HCT116 (cell line): Measurements from ENCODE around the gene TNFRSF8. TPM values are rescaled to one million over a fixed set of nuclear protein-coding genes. Genes with fewer than 3 reads are reported as not detected.

Experiments
- ATAC-seq: fragments of 200-7000 bp; cut with Tn5 transposase; 2 replicates; pipeline ENCODE4 v1.9.1; 2020; ENCODE audit warnings: mild to moderate bottlenecking, moderate library complexity
- BruUV-seq: library from RNA; stranded (reverse); fragments of 400-500 nt; replicated peaks from 2 replicates; lab custom pipeline; 2021; lab: Mats Ljungman, UMichigan
- CTCF ChIA-PET: fragments of 300-600 bp; sonication (Branson Sonifier 250); formaldehyde crosslinking; loops from one replicate; lab custom pipeline; 2021; ENCODE audit warnings: antibody characterized with exemption; lab: Charles Lee
- POLR2A ChIA-PET: fragments of 300-600, 350-600 bp; sonication (Branson Sonifier 250); formaldehyde crosslinking; loops from one replicate; lab custom pipeline; 2021; ENCODE audit warnings: antibody characterized with exemption; lab: Charles Lee
- RAD21 ChIA-PET, 2 experiments: fragments of 300-600 bp; sonication (Branson Sonifier 250); formaldehyde crosslinking; loops; one replicate each; lab custom pipeline; 2023; ENCODE audit warnings: low total read pairs in 2 of 2; ENCODE audit not compliant: uncharacterized antibody in 2 of 2, unreplicated experiment in 2 of 2, low non-redundant PET in 1 of 2; lab: Charles Lee
- DNase-seq: peaks from one replicate; pipeline ENCODE4 v3.0.0-alpha.2; 2010; ENCODE audit warnings: low read depth, low spot score
- H2AFZ ChIP-seq: fragments of 200-600 bp; shearing (Covaris generic), sonication (generic); 2 replicates; pipeline ENCODE4 v1.6.1; 2017; ENCODE audit warnings: low read depth, mixed run types, mixed read lengths, antibody characterized with exemption, low read length; ENCODE audit not compliant: poor library complexity, severe bottlenecking
- H3K27ac ChIP-seq: 2 replicates; pipeline ENCODE4 v1.5.1; 2012; ENCODE audit warnings: low read depth, low read length
- H3K27me3 ChIP-seq: fragments of 200-600 bp; sonication (generic); 2 replicates; pipeline ENCODE4 v1.6.1; 2016; ENCODE audit warnings: mixed run types, low read length, mixed read lengths; ENCODE audit not compliant: insufficient read depth
- H3K36me3 ChIP-seq, 2 experiments: fragments of 200-500 bp in 1 of 2; fragments of 200-600 bp in 1 of 2; sonication (Bioruptor generic) in 1 of 2; sonication (generic) in 1 of 2; 2 replicates each; pipeline versions ENCODE4 v1.5.1 to v1.6.1; 2014 to 2016; ENCODE audit warnings: low read length in 2 of 2, inconsistent platforms in 1 of 2, mixed read lengths in 1 of 2, mixed run types in 1 of 2; ENCODE audit not compliant: insufficient read depth in 2 of 2, control insufficient read depth in 1 of 2
- H3K4me1 ChIP-seq, 2 experiments: fragments of 200-600 bp in 1 of 2; sonication (generic) in 1 of 2; 2 replicates each; pipeline versions ENCODE4 v1.5.1 to v1.6.1; 2012 to 2017; ENCODE audit warnings: low read length in 2 of 2, inconsistent platforms in 1 of 2, mild to moderate bottlenecking in 1 of 2, mixed read lengths in 1 of 2, mixed run types in 1 of 2, moderate library complexity in 1 of 2; ENCODE audit not compliant: insufficient read depth in 2 of 2, control insufficient read depth in 1 of 2
- H3K4me2 ChIP-seq: fragments of 200-600 bp; sonication (generic); 2 replicates; pipeline ENCODE4 v1.6.1; 2017; ENCODE audit warnings: mixed run types, low read length, mixed read lengths
- H3K4me3 ChIP-seq, 2 experiments: fragments of 200-600 bp in 1 of 2; sonication (generic) in 1 of 2; replicated peaks in 1 of 2; 2 replicates each; pipeline ENCODE4 v1.5.1; 2011 to 2016; ENCODE audit warnings: low read length in 2 of 2, control low read depth in 1 of 2, low read depth in 1 of 2, mild to moderate bottlenecking in 1 of 2, mixed read lengths in 1 of 2, mixed run types in 1 of 2
- H3K79me2 ChIP-seq: fragments of 200-600 bp; sonication (generic); 2 replicates; pipeline ENCODE4 v1.6.1; 2017; ENCODE audit warnings: mild to moderate bottlenecking, mixed run types, low read length, moderate library complexity, mixed read lengths; ENCODE audit not compliant: insufficient read depth
- H3K9ac ChIP-seq: fragments of 200-600 bp; sonication (generic); 2 replicates; pipeline ENCODE4 v1.6.1; 2016; ENCODE audit warnings: low read length, mixed read lengths
- H3K9me2 ChIP-seq: fragments of 200-600 bp; sonication (generic), shearing (Covaris generic); 2 replicates; pipeline ENCODE4 v1.6.1; 2017; ENCODE audit warnings: mixed run types, mild to moderate bottlenecking, moderate library complexity; ENCODE audit not compliant: insufficient read depth
- H3K9me3 ChIP-seq, 2 experiments: fragments of 200-500 bp in 1 of 2; fragments of 200-600 bp in 1 of 2; sonication (Bioruptor generic) in 1 of 2; sonication (generic) in 1 of 2; 2 replicates each; pipeline ENCODE4 v1.6.1; 2014 to 2017; ENCODE audit warnings: low read length in 2 of 2, mixed read lengths in 2 of 2, inconsistent platforms in 1 of 2, low read depth in 1 of 2, mild to moderate bottlenecking in 1 of 2, mixed run types in 1 of 2, moderate library complexity in 1 of 2; ENCODE audit not compliant: control insufficient read depth in 1 of 2, insufficient read depth in 1 of 2
- H4K20me1 ChIP-seq: fragments of 200-600 bp; sonication (generic), shearing (Covaris generic); 2 replicates; pipeline ENCODE4 v1.6.1; 2017; ENCODE audit warnings: mixed run types, mild to moderate bottlenecking, moderate library complexity; ENCODE audit not compliant: insufficient read depth
- CBX3 ChIP-seq: IDR thresholded peaks from 2 replicates; pipeline ENCODE4 v1.6.1; 2012; ENCODE audit warnings: low read depth
- CEBPB ChIP-seq: IDR thresholded peaks from 2 replicates; pipeline ENCODE4 v1.6.1; 2012; ENCODE audit warnings: low read depth
- EGR1 ChIP-seq: IDR thresholded peaks from 2 replicates; pipeline ENCODE4 v1.6.1; 2012; ENCODE audit warnings: low read depth
- JUND ChIP-seq: IDR thresholded peaks from 2 replicates; pipeline ENCODE4 v1.6.1; 2012
- POLR2AphosphoS5 ChIP-seq: IDR thresholded peaks from 2 replicates; pipeline ENCODE4 v1.6.1; 2011; ENCODE audit warnings: mild to moderate bottlenecking, low read depth, low read length, moderate library complexity
- SIN3A ChIP-seq: IDR thresholded peaks from 2 replicates; pipeline ENCODE4 v1.6.1; 2012; ENCODE audit warnings: low read depth
- SP1 ChIP-seq: IDR thresholded peaks from 2 replicates; pipeline ENCODE4 v1.6.1; 2012; ENCODE audit warnings: low read depth
- ZFX ChIP-seq: fragments of 450-650 bp; IDR thresholded peaks from 2 replicates; pipeline ENCODE4 v1.6.1; 2017
- ZNF274 ChIP-seq: fragments of 200-500 bp; sonication (Bioruptor generic); IDR thresholded peaks from 2 replicates; pipeline ENCODE4 v1.6.1; 2014; ENCODE audit warnings: mild to moderate bottlenecking, low read depth, low read length, inconsistent platforms
- intact Hi-C: fragments of 100-400 bp; cut with micrococcal nuclease; formaldehyde crosslinking; loops from 2 replicates; pipeline ENCODE4 v1.10.0; 2022
- total RNA-seq: library from RNA; stranded (reverse); gene quantifications from one replicate; pipeline ENCODE4 v1.2.1, GENCODE V29; 2021; ENCODE audit not compliant: unreplicated experiment
- TF ChIP-seq, protein P1 (sequence below), 3 experiments: fragments of 200-600 bp in 1 of 3; sonication (generic) in 1 of 3; IDR thresholded peaks in 2 of 3; conservative IDR thresholded peaks in 1 of 3; 2 replicates each; pipeline ENCODE4 v1.5.1; 2012 to 2017; ENCODE audit warnings: low read depth in 2 of 3, low read length in 2 of 3, antibody characterized with exemption in 1 of 3, borderline replicate concordance in 1 of 3, control low read depth in 1 of 3, mild to moderate bottlenecking in 1 of 3, mixed read lengths in 1 of 3, mixed run types in 1 of 3, moderate library complexity in 1 of 3; ENCODE audit not compliant: insufficient read depth in 1 of 3
- TF ChIP-seq, protein P2 (sequence below): IDR thresholded peaks from 2 replicates; pipeline ENCODE4 v1.6.1; 2012
- TF ChIP-seq, protein P3 (sequence below): IDR thresholded peaks from 2 replicates; pipeline ENCODE4 v1.6.1; 2012; ENCODE audit warnings: low read depth

The TNFRSF8 gene
- total RNA-seq, 1 experiment from 2014 or later, result 0.17 TPM

DNA sequence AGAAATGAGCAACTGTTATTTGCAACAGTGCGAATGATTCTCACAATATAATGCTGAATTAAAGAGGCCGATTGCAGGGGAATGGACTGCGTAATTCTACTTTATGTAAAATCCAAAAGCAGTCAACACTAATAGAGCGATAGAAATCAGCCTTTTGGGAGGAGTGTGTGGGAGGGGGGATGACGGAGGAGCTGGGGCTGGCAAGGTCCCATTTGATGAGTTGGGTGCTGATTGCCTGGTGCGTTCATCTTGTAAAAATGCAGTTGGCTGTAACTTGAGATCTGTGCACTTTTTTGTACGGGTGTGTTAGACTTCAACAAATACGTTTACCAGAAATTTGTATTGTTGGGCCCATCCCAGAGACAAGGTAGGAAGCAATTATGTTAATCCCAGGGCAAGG, 20.7 kb downstream of the TNFRSF8 start (continued):
- TF ChIP-seq, protein P1, sequence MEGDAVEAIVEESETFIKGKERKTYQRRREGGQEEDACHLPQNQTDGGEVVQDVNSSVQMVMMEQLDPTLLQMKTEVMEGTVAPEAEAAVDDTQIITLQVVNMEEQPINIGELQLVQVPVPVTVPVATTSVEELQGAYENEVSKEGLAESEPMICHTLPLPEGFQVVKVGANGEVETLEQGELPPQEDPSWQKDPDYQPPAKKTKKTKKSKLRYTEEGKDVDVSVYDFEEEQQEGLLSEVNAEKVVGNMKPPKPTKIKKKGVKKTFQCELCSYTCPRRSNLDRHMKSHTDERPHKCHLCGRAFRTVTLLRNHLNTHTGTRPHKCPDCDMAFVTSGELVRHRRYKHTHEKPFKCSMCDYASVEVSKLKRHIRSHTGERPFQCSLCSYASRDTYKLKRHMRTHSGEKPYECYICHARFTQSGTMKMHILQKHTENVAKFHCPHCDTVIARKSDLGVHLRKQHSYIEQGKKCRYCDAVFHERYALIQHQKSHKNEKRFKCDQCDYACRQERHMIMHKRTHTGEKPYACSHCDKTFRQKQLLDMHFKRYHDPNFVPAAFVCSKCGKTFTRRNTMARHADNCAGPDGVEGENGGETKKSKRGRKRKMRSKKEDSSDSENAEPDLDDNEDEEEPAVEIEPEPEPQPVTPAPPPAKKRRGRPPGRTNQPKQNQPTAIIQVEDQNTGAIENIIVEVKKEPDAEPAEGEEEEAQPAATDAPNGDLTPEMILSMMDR (IDR thresholded peaks at IDR 0.05 in 2 of 3, conservative IDR thresholded peaks at IDR 0.05 in 1 of 3; ENCODE audit: borderline replicate concordance in 1 of 3, insufficient read depth in 1 of 3, low read depth in 2 of 3, low read length in 2 of 3), result no peak
- TF ChIP-seq CEBPB (no peak), CBX3 (no peak), POLR2AphosphoS5 (no peak)
- TF ChIP-seq, protein P2, sequence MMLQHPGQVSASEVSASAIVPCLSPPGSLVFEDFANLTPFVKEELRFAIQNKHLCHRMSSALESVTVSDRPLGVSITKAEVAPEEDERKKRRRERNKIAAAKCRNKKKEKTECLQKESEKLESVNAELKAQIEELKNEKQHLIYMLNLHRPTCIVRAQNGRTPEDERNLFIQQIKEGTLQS, result no peak

DNA sequence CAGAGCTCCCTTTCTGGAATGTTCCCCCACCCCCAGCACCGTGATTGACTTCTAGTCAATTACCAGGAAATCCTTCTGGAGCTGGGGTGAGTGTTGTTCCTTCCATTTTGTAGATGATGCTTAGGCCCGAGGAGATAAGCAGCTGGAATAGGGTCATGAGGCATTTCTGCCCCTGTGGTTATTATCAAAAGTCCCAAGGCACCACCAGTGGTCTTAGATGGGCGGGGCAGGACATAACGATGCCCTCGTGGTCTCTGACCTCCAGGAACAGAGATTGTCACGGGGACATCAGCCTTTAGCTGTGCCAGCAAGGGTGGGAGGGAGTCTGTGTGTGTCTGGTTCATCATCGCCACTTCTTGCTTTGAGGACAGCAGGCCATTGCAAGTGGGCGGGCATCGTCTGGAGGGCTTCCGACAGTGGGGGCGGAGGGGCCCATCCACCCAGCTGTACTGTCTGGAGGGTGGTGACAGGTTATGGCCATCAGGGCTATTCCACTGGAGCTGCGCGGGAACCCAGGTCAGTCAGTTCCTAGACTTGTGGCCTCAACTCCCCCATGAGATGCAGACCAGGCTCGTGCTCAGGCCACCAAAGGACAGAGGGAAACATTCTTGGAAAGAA, 22.6 kb downstream of the TNFRSF8 start:
- no peaks in the 10 kb centered on the region for H3K36me3 ChIP-seq
- TF ChIP-seq, protein P1 (IDR thresholded peaks at IDR 0.05 in 2 of 3, conservative IDR thresholded peaks at IDR 0.05 in 1 of 3; ENCODE audit: borderline replicate concordance in 1 of 3, insufficient read depth in 1 of 3, low read depth in 2 of 3, low read length in 2 of 3), result no peak
- TF ChIP-seq ZFX, result no peak
- no peak for TF ChIP-seq CBX3
- TF ChIP-seq, protein P3, sequence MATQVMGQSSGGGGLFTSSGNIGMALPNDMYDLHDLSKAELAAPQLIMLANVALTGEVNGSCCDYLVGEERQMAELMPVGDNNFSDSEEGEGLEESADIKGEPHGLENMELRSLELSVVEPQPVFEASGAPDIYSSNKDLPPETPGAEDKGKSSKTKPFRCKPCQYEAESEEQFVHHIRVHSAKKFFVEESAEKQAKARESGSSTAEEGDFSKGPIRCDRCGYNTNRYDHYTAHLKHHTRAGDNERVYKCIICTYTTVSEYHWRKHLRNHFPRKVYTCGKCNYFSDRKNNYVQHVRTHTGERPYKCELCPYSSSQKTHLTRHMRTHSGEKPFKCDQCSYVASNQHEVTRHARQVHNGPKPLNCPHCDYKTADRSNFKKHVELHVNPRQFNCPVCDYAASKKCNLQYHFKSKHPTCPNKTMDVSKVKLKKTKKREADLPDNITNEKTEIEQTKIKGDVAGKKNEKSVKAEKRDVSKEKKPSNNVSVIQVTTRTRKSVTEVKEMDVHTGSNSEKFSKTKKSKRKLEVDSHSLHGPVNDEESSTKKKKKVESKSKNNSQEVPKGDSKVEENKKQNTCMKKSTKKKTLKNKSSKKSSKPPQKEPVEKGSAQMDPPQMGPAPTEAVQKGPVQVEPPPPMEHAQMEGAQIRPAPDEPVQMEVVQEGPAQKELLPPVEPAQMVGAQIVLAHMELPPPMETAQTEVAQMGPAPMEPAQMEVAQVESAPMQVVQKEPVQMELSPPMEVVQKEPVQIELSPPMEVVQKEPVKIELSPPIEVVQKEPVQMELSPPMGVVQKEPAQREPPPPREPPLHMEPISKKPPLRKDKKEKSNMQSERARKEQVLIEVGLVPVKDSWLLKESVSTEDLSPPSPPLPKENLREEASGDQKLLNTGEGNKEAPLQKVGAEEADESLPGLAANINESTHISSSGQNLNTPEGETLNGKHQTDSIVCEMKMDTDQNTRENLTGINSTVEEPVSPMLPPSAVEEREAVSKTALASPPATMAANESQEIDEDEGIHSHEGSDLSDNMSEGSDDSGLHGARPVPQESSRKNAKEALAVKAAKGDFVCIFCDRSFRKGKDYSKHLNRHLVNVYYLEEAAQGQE, result no peak
- no peak for TF ChIP-seq SIN3A
- no peak for TF ChIP-seq EGR1
- TF ChIP-seq ZNF274, result no peak
- TF ChIP-seq SP1, result no peak
- no peak for TF ChIP-seq JUND
- no peaks in the 10 kb centered on the region for H3K9me2 ChIP-seq
- ATAC-seq (no peak), DNase-seq (no peak)
- no peak overlapping the region for H3K27ac ChIP-seq
- H3K79me2 ChIP-seq, result no peaks in the 10 kb centered on the region
- H3K9ac ChIP-seq, result no peak overlapping the region
- intact Hi-C loops, result no loop called here
- peaks cover 0 to 14% of the 10 kb centered on the region in 2 experiments; a peak in 1 of 4 replicates for H3K4me1 ChIP-seq
- no TSS peak for BruUV-seq
- no peak overlapping the region for H2AFZ ChIP-seq
- H3K27me3 ChIP-seq, result no peaks in the 10 kb centered on the region
- no peaks in the 10 kb centered on the region for H4K20me1 ChIP-seq
- no peak overlapping the region for H3K4me3 ChIP-seq
- no peaks in the 10 kb centered on the region for H3K9me3 ChIP-seq
- POLR2A ChIA-PET, result no interaction called here
- RAD21 ChIA-PET, result no interaction called here
- no peak overlapping the region for H3K4me2 ChIP-seq
- CTCF ChIA-PET, result no interaction called here
